ENCODE data around the gene LRMDA. TPM values are rescaled to one million over a fixed set of nuclear protein-coding genes. Genes with fewer than 3 reads are reported as not detected.

The LRMDA gene
- polyA plus RNA-seq, 2 of the 4 experiments (the other 2 are of a cell fraction): 4.6 to 5.2 TPM

DNA sequence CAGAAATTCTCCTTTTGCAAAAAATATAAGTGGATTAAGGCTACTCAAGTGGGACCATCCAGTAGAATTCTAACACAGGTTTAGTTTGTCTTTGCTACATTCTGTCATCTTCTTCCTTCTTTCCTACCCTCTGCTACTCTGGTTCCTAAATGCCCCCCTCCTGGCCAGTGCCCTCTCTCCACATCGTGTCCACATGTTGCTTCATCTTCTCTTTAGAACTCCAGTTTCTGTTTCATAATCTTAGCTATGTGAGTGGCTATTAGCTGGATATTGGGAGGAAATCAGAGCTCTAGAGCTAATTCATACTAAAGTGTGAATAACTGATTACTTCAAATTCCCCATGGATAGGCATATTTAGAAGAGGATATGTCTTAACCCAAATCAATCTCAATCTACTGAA, 528.5 kb downstream of the LRMDA start:
- Histone ChIP-seq H3K4me1 (no peaks in the 10 kb centered on the region), H3K4me2 (no peak overlapping the region), H3K27ac (no peak overlapping the region), H3K9me3 (no peaks in the 10 kb centered on the region), H3K4me3 (no peak overlapping the region)
- FAIRE-seq (no peak), ATAC-seq (no peak), DNase-seq (ENCODE audit: low read depth in 1 of 2, low spot score in 1 of 2) (no peak)
- 11% methylated on average over 1 of the region's 1 CpG for WGBS (ENCODE audit: missing lambda C conversion rate)
- ChIA-PET CTCF (interaction anchor here (1.1 to 2.1 kb wide), 6 partner anchors 8 to 565 kb away, joined by 3 to 8 read pairs (median 4); no protein-coding TSS in a partner anchor), POLR2A (no interaction called here)
- TF ChIP-seq EHMT2 (IDR thresholded peaks at IDR 0.05; ENCODE audit: low read depth): no peak
- no peak for TF ChIP-seq JUNB (IDR thresholded peaks at IDR 0.05)
- TF ChIP-seq, protein P1, sequence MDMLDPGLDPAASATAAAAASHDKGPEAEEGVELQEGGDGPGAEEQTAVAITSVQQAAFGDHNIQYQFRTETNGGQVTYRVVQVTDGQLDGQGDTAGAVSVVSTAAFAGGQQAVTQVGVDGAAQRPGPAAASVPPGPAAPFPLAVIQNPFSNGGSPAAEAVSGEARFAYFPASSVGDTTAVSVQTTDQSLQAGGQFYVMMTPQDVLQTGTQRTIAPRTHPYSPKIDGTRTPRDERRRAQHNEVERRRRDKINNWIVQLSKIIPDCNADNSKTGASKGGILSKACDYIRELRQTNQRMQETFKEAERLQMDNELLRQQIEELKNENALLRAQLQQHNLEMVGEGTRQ (IDR thresholded peaks at IDR 0.05): no peak
- no peak for TF ChIP-seq KDM5A (IDR thresholded peaks at IDR 0.05)
- no peak for TF ChIP-seq CBX2 (IDR thresholded peaks at IDR 0.05; ENCODE audit: borderline replicate concordance, low read depth)
- no peak for TF ChIP-seq MAZ (IDR thresholded peaks at IDR 0.05; ENCODE audit: borderline replicate concordance, low read depth, low read length)
- no peak for TF ChIP-seq NPAS2 (CRISPR knock-in tag; IDR thresholded peaks at IDR 0.05; ENCODE audit: borderline replicate concordance)
- no peak for TF ChIP-seq KDM1A (IDR thresholded peaks at IDR 0.05; ENCODE audit: low read depth)
- TF ChIP-seq, protein P2, sequence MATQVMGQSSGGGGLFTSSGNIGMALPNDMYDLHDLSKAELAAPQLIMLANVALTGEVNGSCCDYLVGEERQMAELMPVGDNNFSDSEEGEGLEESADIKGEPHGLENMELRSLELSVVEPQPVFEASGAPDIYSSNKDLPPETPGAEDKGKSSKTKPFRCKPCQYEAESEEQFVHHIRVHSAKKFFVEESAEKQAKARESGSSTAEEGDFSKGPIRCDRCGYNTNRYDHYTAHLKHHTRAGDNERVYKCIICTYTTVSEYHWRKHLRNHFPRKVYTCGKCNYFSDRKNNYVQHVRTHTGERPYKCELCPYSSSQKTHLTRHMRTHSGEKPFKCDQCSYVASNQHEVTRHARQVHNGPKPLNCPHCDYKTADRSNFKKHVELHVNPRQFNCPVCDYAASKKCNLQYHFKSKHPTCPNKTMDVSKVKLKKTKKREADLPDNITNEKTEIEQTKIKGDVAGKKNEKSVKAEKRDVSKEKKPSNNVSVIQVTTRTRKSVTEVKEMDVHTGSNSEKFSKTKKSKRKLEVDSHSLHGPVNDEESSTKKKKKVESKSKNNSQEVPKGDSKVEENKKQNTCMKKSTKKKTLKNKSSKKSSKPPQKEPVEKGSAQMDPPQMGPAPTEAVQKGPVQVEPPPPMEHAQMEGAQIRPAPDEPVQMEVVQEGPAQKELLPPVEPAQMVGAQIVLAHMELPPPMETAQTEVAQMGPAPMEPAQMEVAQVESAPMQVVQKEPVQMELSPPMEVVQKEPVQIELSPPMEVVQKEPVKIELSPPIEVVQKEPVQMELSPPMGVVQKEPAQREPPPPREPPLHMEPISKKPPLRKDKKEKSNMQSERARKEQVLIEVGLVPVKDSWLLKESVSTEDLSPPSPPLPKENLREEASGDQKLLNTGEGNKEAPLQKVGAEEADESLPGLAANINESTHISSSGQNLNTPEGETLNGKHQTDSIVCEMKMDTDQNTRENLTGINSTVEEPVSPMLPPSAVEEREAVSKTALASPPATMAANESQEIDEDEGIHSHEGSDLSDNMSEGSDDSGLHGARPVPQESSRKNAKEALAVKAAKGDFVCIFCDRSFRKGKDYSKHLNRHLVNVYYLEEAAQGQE (IDR thresholded peaks at IDR 0.05): no peak
- no peak for TF ChIP-seq E2F6 (IDR thresholded peaks at IDR 0.05; ENCODE audit: borderline replicate concordance, low read depth)
- TF ChIP-seq GATA3 (IDR thresholded peaks at IDR 0.05; ENCODE audit: borderline replicate concordance): no peak
- no peak for TF ChIP-seq NR3C1 (IDR thresholded peaks at IDR 0.05)
- TF ChIP-seq FOXS1 (CRISPR knock-in tag; IDR thresholded peaks at IDR 0.05): no peak
- no peak for TF ChIP-seq EP300 (IDR thresholded peaks at IDR 0.05)
- TF ChIP-seq RFX5 (IDR thresholded peaks at IDR 0.05): no peak

GRCh38 chr10:75962395-75963061, 531.1 kb downstream of the LRMDA start:
- WGBS (ENCODE audit: missing lambda C conversion rate): 61% methylated on average over 5 of the region's 5 CpGs
- POLR2A ChIA-PET: no interaction called here

More at GRCh38 chr10:75962395-75963061, 531.1 kb downstream of the LRMDA start:
- Histone ChIP-seq H3K4me1 (no peaks in the 10 kb centered on the region), H3K9me3 (no peaks in the 10 kb centered on the region), H3K27ac (no peak overlapping the region), H3K4me2 (no peak overlapping the region), H3K4me3 (no peak overlapping the region)
- CTCF ChIA-PET: no interaction called here
- DNase-seq (ENCODE audit: low read depth in 1 of 2, low spot score in 1 of 2) (no peak), ATAC-seq (no peak), FAIRE-seq (no peak)
- TF ChIP-seq, protein P3, sequence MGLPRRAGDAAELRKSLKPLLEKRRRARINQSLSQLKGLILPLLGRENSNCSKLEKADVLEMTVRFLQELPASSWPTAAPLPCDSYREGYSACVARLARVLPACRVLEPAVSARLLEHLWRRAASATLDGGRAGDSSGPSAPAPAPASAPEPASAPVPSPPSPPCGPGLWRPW (IDR thresholded peaks at IDR 0.05): no peak
- TF ChIP-seq, protein P4, sequence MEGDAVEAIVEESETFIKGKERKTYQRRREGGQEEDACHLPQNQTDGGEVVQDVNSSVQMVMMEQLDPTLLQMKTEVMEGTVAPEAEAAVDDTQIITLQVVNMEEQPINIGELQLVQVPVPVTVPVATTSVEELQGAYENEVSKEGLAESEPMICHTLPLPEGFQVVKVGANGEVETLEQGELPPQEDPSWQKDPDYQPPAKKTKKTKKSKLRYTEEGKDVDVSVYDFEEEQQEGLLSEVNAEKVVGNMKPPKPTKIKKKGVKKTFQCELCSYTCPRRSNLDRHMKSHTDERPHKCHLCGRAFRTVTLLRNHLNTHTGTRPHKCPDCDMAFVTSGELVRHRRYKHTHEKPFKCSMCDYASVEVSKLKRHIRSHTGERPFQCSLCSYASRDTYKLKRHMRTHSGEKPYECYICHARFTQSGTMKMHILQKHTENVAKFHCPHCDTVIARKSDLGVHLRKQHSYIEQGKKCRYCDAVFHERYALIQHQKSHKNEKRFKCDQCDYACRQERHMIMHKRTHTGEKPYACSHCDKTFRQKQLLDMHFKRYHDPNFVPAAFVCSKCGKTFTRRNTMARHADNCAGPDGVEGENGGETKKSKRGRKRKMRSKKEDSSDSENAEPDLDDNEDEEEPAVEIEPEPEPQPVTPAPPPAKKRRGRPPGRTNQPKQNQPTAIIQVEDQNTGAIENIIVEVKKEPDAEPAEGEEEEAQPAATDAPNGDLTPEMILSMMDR (IDR thresholded peaks at IDR 0.05): no peak

Data from A549 (cell line).